SK-N-SH treated with all-trans-retinoic acid at 6 μM for 48 hours (cell line): Measurements from ENCODE around the gene GRIA1.

ENCODE experiments used
- ATAC-seq: fragments of 200-7000 bp; cut with Tn5 transposase; 3 replicates; pipeline ENCODE4 v1.9.1; 2020; ENCODE audit warnings: mild to moderate bottlenecking, moderate library complexity
- BACH2 ChIP-seq: fragments of 250-450 bp; sonication (Bioruptor Pico); IDR thresholded peaks from 2 replicates; pipeline ENCODE4 v1.9.0; 2021; ENCODE audit warnings: mild to moderate bottlenecking, borderline replicate concordance
- CSRNP3 ChIP-seq: fragments of 250-450 bp; sonication (Bioruptor Pico); IDR thresholded peaks from 2 replicates; pipeline ENCODE4 v1.5.1; 2021; ENCODE audit warnings: mild to moderate bottlenecking, moderate library complexity
- OSR1 ChIP-seq: fragments of 250-450 bp; sonication (Bioruptor Pico); IDR thresholded peaks from 2 replicates; pipeline ENCODE4 v1.8.0; 2022; ENCODE audit warnings: moderate library complexity, mild to moderate bottlenecking, inconsistent platforms
- PATZ1 ChIP-seq: fragments of 250-450 bp; sonication (Bioruptor Pico); IDR thresholded peaks from 2 replicates; pipeline ENCODE4 v1.8.0; 2020; ENCODE audit warnings: mild to moderate bottlenecking, moderate library complexity, borderline replicate concordance
- PPARA ChIP-seq: fragments of 250-450 bp; sonication (Bioruptor Pico); IDR thresholded peaks from 2 replicates; pipeline ENCODE4 v1.5.0; 2020; ENCODE audit warnings: mild to moderate bottlenecking, borderline replicate concordance
- RARB ChIP-seq: fragments of 250-450 bp; sonication (Bioruptor Pico); IDR thresholded peaks from 2 replicates; pipeline ENCODE4 v1.8.0; 2021; ENCODE audit warnings: mild to moderate bottlenecking, moderate library complexity
- SNAI2 ChIP-seq: fragments of 250-450 bp; sonication (Bioruptor Pico); IDR thresholded peaks from 2 replicates; pipeline ENCODE4 v1.5.0; 2020; ENCODE audit warnings: mild to moderate bottlenecking, moderate library complexity
- TOX ChIP-seq: fragments of 250-450 bp; sonication (Bioruptor Pico); IDR thresholded peaks from 2 replicates; pipeline ENCODE4 v1.8.0; 2021; ENCODE audit warnings: mild to moderate bottlenecking, moderate library complexity, borderline replicate concordance
- ZC3H10 ChIP-seq: fragments of 250-450 bp; sonication (Bioruptor Pico); IDR thresholded peaks from 2 replicates; pipeline ENCODE4 v1.5.1; 2021; ENCODE audit warnings: mild to moderate bottlenecking, moderate library complexity
- ZFP3 ChIP-seq: fragments of 250-450 bp; sonication (Bioruptor Pico); IDR thresholded peaks from 2 replicates; pipeline ENCODE4 v1.5.0; 2020; ENCODE audit warnings: mild to moderate bottlenecking, moderate library complexity
- ZFP30 ChIP-seq: fragments of 450-650 bp; formaldehyde crosslinking; IDR thresholded peaks from 2 replicates; pipeline ENCODE4 v1.5.0; 2022; ENCODE audit warnings: mild to moderate bottlenecking, moderate library complexity
- ZNF565 ChIP-seq: fragments of 450-650 bp; formaldehyde crosslinking; conservative IDR thresholded peaks from 2 replicates; pipeline ENCODE4 v1.5.0; 2020; ENCODE audit warnings: low read depth, mild to moderate bottlenecking, moderate library complexity
- ZNF8 ChIP-seq: fragments of 450-650 bp; formaldehyde crosslinking; IDR thresholded peaks from 2 replicates; pipeline ENCODE4 v1.5.0; 2020; ENCODE audit warnings: mild to moderate bottlenecking, moderate library complexity
- TF ChIP-seq, protein P1 (sequence below): fragments of 250-450 bp; sonication (Bioruptor Pico); IDR thresholded peaks from 2 replicates; pipeline ENCODE4 v1.5.0; 2020; ENCODE audit warnings: mild to moderate bottlenecking, moderate library complexity
- TF ChIP-seq, protein P2 (sequence below): fragments of 250-450 bp; sonication (Bioruptor Pico); IDR thresholded peaks from 2 replicates; pipeline ENCODE4 v1.5.1; 2020; ENCODE audit warnings: low read depth, mild to moderate bottlenecking, moderate library complexity
- TF ChIP-seq, protein P3 (sequence below): fragments of 250-450 bp; sonication (Bioruptor Pico); IDR thresholded peaks from 2 replicates; pipeline ENCODE4 v1.8.0; 2021; ENCODE audit warnings: low read depth, mild to moderate bottlenecking, moderate library complexity, borderline replicate concordance

Gene GRIA1

GRCh38 chr5:153623124-153623523, 132.7 kb downstream of the GRIA1 start:
- no peak for ATAC-seq
- no peak for TF ChIP-seq ZNF565
- TF ChIP-seq, protein P1, sequence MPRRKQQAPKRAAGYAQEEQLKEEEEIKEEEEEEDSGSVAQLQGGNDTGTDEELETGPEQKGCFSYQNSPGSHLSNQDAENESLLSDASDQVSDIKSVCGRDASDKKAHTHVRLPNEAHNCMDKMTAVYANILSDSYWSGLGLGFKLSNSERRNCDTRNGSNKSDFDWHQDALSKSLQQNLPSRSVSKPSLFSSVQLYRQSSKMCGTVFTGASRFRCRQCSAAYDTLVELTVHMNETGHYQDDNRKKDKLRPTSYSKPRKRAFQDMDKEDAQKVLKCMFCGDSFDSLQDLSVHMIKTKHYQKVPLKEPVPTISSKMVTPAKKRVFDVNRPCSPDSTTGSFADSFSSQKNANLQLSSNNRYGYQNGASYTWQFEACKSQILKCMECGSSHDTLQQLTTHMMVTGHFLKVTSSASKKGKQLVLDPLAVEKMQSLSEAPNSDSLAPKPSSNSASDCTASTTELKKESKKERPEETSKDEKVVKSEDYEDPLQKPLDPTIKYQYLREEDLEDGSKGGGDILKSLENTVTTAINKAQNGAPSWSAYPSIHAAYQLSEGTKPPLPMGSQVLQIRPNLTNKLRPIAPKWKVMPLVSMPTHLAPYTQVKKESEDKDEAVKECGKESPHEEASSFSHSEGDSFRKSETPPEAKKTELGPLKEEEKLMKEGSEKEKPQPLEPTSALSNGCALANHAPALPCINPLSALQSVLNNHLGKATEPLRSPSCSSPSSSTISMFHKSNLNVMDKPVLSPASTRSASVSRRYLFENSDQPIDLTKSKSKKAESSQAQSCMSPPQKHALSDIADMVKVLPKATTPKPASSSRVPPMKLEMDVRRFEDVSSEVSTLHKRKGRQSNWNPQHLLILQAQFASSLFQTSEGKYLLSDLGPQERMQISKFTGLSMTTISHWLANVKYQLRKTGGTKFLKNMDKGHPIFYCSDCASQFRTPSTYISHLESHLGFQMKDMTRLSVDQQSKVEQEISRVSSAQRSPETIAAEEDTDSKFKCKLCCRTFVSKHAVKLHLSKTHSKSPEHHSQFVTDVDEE, result no peak
- TF ChIP-seq PPARA, result no peak
- TF ChIP-seq ZFP30 (CRISPR knock-in tag), result no peak
- no peak for TF ChIP-seq BACH2 (CRISPR knock-in tag)
- TF ChIP-seq OSR1 (CRISPR knock-in tag), result no peak
- no peak for TF ChIP-seq ZNF8 (CRISPR knock-in tag)
- no peak for TF ChIP-seq TOX (CRISPR knock-in tag)
- TF ChIP-seq PATZ1 (CRISPR knock-in tag), result no peak
- TF ChIP-seq, protein P2, sequence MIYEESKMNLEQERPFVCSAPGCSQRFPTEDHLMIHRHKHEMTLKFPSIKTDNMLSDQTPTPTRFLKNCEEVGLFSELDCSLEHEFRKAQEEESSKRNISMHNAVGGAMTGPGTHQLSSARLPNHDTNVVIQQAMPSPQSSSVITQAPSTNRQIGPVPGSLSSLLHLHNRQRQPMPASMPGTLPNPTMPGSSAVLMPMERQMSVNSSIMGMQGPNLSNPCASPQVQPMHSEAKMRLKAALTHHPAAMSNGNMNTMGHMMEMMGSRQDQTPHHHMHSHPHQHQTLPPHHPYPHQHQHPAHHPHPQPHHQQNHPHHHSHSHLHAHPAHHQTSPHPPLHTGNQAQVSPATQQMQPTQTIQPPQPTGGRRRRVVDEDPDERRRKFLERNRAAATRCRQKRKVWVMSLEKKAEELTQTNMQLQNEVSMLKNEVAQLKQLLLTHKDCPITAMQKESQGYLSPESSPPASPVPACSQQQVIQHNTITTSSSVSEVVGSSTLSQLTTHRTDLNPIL (CRISPR knock-in tag), result no peak
- TF ChIP-seq, protein P3, sequence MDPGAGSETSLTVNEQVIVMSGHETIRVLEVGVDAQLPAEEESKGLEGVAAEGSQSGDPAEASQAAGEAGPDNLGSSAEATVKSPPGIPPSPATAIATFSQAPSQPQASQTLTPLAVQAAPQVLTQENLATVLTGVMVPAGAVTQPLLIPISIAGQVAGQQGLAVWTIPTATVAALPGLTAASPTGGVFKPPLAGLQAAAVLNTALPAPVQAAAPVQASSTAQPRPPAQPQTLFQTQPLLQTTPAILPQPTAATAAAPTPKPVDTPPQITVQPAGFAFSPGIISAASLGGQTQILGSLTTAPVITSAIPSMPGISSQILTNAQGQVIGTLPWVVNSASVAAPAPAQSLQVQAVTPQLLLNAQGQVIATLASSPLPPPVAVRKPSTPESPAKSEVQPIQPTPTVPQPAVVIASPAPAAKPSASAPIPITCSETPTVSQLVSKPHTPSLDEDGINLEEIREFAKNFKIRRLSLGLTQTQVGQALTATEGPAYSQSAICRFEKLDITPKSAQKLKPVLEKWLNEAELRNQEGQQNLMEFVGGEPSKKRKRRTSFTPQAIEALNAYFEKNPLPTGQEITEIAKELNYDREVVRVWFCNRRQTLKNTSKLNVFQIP (CRISPR knock-in tag), result no peak
- no peak for TF ChIP-seq ZC3H10 (CRISPR knock-in tag)
- no peak for TF ChIP-seq ZFP3

DNA sequence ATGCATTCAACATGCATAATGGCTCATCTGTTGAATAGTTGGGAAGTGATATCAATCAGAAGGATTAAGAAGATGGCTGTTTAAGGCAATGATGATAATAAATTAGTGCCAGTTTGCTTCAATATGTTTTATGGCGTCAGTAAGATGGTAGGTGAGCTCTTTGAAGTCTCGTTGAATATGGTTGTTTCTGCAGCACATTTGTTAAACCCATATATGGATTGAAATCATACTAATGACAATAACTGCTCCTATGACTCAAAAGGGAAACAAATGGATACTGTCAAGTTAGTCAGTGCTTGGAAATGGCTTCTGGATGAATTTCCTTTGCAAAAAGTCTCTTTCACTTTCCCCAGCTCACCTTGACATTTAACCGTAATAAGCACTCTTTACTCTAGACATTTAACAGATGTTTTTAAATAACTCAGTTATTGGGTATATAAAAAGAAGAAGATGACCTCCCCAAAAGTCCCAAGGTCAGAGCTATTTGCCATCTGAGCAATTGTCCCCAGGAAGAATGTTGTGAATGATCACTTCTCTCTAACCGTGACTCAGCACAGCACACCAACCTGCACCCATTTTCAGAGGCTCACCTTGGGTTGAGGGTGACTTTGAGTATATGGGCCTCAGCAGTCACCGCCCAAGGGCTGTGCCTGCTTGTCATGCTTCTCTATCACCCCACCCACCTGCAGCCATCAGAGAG, 133.4 kb downstream of the GRIA1 start:
- peak; percentile 26 for ATAC-seq
- TF ChIP-seq ZC3H10 (CRISPR knock-in tag), result peak; percentile 28; the same call in 1 of the 2 replicates
- TF ChIP-seq, protein P3 (CRISPR knock-in tag), result no peak
- TF ChIP-seq OSR1 (CRISPR knock-in tag), result no peak
- TF ChIP-seq SNAI2, result no peak
- TF ChIP-seq RARB (CRISPR knock-in tag), result peak; percentile 18; the same call in 1 of the 2 replicates
- peak; percentile 45; the same call in 1 of the 2 replicates for TF ChIP-seq PATZ1 (CRISPR knock-in tag)
- peak; percentile 72; the same call in 1 of the 2 replicates for TF ChIP-seq TOX (CRISPR knock-in tag)
- no peak for TF ChIP-seq CSRNP3 (CRISPR knock-in tag)
- no peak for TF ChIP-seq ZFP3
- TF ChIP-seq ZFP30 (CRISPR knock-in tag), result no peak
- no peak for TF ChIP-seq ZNF565
- TF ChIP-seq, all 23 proteins: peak for 4
